Stimulated activated CD8-positive, alpha-beta memory T cell treated with anti-CD3 and anti-CD28 coated beads, Interleukin-12 subunit alpha, Interleukin-12 subunit beta, amount 100 ng/mL, for 4 hours (primary cell): Measurements from ENCODE around the gene ALPK1.
"Not testable (repeated sequence)": the region's sequence is repeated elsewhere in the genome, so short reads cannot be mapped to it uniquely, and the experiment has no call there.

Experiments
- DNase-seq: peaks from one replicate; pipeline ENCODE4 v3.0.0-alpha.2; 2020; ENCODE audit warnings: low read depth

Gene ALPK1

GRCh38 chr4:112453321-112453720, 156.2 kb downstream of the ALPK1 start:
- no peak for DNase-seq

GRCh38 chr4:112472318-112472717, 175.1 kb downstream of the ALPK1 start:
- no peak for DNase-seq

GRCh38 chr4:112473985-112474384, 176.8 kb downstream of the ALPK1 start:
- no peak for DNase-seq

- DNase-seq = no peak
Measured at GRCh38 chr4:112485930-112486329, 188.8 kb downstream of the ALPK1 start.

GRCh38 chr4:112490808-112491207, 193.6 kb downstream of the ALPK1 start:
- not testable (repeated sequence) for DNase-seq
